AG08395 (cell line): ENCODE results near the gene RUBCN.
"Not testable (repeated sequence)": the region's sequence is repeated elsewhere in the genome, so short reads cannot be mapped to it uniquely, and the experiment has no call there.

ENCODE experiments used
- DNase-seq: peaks from one replicate; pipeline ENCODE4 v3.0.0; 2012; ENCODE audit warnings: mixed read lengths, low spot score

The RUBCN gene

GRCh38 chr3:197685546-197685945 is 51.2 kb downstream of the RUBCN start:
- DNase-seq = no peak

DNA sequence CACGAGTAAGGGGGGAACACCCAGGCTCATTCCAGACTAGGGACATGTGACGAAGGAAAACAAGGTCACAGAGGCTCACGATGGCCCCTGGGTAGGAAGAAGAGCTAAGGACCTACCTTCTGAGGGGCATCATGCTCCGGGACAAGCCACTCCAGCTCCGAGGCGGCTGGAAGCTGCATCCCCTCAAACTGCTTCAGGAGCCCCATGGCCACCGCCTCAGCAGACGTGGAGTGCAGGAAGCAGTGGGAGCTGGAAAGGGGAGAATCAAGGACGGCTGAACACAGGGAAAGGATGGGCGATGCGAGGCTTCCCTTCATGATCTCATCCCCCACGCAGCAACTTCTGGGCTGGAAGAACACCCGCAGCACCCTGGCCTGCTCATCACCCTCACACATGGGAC is 53.5 kb downstream of the RUBCN start:
- DNase-seq = no peak

DNA sequence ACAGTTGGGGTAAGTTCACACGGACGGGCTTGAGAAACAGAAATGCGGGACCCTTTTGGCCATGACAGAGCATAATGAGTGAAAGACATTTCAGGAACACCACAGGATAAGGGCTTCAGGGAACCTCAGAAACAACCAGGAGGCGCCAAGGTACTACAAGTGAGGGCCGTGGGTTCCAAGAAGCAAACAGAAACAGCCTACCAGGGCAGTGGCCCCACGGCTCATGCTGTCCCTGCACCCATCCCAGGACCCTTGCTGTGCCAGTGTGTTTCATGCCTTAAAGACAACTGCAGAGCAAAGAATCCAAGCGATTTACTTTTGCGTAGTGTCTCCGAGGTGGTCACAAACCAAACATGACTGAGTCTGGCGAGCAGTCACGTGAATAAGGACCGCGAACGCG is 54.0 kb downstream of the RUBCN start:
- no peak for DNase-seq

- no peak for DNase-seq
Observed at GRCh38 chr3:197680955-197681521, 55.7 kb downstream of the RUBCN start.

GRCh38 chr3:197675951-197676350 is 60.8 kb downstream of the RUBCN start:
- no peak for DNase-seq

- DNase-seq = no peak
Observed at GRCh38 chr3:197675563-197675860, 61.2 kb downstream of the RUBCN start.

- DNase-seq = no peak
Observed at GRCh38 chr3:197674741-197675562, 61.8 kb downstream of the RUBCN start.

DNA sequence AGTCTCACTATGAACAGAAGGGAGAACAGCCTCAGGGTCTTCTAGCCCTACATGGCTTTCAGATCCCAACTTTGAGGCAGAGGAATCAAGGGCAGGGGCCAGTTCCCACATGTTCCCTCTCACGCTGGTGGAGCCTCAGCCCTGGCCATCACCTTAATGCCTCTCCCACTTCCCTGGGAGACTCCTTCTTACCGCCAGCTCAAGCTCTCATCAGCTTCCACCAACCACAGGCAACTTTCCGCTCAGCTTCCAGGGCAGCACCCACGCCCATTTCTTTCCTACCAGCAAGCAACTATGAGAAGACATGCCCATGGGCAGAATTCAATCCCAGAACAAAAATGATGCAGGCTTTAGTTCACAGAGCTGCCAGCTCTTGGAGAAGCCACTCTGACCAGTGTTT is 63.5 kb downstream of the RUBCN start:
- no peak for DNase-seq

- no peak for DNase-seq
Observed at GRCh38 chr3:197670361-197670760, 66.3 kb downstream of the RUBCN start.

DNA sequence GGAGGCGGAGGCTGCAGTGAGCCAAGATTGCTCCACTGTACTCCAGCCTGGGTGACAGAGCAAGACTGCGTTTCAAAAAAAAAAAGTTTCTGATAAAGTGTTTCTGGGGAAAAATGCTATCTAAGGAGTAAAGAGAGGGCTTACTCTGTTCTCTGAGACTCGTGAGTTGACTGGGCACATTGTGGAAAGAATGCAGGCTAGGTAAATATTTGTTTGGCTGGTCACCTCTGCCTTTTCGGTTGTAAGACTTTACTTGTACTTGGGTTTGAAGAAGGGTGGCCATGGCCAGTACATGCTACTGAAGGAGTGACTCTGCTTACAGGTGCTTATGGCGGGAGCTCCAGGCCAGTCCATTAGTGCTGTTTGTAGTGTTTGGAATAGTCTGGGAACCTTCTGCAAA is 68.7 kb downstream of the RUBCN start:
- no peak for DNase-seq

GRCh38 chr3:197667293-197667692 is 69.4 kb downstream of the RUBCN start:
- not testable (repeated sequence) for DNase-seq

- DNase-seq = not testable (repeated sequence)
Observed at GRCh38 chr3:197666221-197666842, 70.4 kb downstream of the RUBCN start.

DNA sequence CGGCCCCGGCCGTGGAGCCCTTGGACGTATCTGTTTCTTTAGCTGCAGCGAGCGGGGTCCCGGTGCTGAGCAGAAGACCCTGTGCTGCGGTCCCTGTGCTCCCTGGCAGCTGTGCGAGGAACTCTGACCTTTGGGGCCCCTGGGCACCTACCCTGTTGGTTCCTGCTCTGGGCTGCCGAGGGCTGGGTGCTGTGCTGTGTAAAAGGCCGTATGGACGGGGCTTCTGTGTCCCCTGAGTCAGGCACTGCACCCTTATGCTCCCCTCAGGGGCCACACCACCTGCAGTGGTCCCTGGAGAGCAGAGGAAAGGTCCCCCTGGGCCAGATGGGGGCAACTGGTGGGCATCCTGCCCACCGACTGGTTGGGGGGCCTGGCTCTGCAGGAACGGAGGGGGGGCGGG is 71.2 kb downstream of the RUBCN start:
- DNase-seq = not testable (repeated sequence)

- not testable (repeated sequence) for DNase-seq
Observed at GRCh38 chr3:197665142-197665491, 71.6 kb downstream of the RUBCN start.

DNA sequence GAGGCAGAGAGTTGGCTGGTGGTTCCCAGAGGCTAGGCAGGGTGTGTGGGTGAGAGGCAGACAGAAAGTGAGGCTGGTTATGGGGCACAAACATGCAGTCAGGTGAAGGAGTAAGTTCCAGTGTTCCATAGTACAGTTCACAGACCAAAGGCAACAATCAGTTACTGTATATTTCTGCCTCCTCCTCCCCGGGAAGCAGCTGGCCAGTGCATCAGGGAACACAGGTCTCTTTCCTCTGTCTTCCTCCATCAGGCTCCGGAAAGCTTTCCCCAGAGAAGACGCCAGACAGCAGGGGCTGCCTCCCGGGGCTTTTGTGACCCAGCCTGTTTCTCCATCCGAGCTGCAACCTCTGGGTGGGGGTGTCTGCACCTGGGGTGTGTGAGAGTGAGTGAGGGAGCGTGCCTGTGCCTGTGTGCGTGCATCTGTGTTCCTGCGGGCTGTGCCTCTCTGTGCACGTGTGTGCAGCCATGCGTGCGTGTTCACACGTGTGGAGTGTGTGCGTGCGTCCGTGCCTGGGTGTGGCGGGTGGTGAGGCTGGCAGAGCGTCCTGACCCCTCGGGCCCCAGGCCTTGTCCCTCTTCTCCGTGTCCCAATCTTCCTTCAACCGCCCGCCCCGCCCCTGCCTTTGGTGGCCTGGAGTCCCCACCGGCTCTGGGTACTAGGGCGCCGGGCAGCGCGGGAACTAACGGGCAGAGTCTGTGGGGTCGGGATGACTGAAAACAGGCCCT is 72.1 kb downstream of the RUBCN start:
- not testable (repeated sequence) for DNase-seq

DNA sequence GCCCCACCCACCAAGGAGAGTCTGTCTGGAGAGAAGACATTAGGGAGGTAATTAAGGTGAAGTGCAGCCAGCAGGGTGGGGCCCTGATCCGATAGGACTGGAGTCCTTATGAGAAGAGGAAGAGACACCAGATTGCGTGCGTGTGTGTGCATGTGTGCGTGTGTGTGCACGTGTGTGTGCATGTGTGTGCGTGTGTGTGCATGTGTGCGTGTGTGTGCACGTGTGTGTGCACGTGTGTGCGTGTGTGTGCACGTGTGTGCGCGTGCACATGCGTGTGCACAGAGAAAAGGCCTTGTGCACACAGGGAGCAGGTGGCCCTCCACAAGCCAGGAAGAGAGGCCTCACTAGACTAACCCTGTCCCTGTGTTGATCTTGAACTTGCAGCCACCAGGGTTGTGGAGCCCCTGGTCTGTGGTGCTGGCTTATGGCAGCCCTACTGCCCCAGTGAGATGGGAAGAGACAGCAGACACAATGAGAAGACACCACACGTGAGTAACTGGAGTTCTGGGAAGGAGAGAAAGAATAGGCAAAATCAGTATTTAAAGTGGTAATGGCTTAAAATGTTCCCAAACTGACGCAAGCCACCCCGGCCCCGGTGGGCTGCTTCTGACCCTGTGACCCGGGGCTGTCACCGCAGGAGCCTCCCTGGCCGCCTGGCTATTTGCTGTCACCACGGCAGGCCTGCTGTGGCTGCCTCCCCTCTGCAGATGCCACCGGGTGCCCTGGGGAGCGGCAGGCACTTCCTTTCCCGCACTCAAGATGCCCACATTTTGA is 73.2 kb downstream of the RUBCN start:
- DNase-seq = not testable (repeated sequence)

- not testable (repeated sequence) for DNase-seq
Observed at GRCh38 chr3:197662352-197662751, 74.4 kb downstream of the RUBCN start.

GRCh38 chr3:197661874-197662273 is 74.8 kb downstream of the RUBCN start:
- DNase-seq = not testable (repeated sequence)

DNA sequence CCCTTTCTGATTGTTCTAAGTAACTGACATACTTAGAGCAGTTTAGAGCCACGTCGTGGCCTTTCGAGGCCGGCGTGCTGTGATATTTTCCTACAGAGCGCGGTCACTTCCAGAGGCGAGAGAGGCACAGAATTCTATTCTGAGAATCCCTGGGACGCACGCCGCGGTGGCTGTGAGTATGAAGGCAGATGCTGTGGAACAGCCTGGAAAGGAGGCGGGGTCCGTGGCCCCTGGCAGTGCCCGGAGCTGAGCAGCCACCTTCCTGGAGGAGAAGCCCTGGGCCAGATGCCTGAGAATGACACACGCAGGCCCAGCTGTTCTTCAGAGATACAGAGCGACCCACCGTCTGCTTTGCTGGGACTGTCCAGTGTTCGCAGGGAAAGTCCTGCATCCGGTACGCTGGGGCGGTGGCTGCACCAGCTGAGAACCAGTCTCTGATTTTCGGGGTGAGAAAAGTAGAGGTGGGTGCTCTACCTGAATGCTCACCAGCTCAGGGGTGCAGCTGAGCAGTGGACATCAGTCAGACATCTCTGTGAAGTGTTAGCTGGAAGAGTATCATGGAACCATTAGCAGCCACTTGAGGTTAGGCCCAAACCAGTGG is 75.4 kb downstream of the RUBCN start:
- not testable (repeated sequence) for DNase-seq

DNA sequence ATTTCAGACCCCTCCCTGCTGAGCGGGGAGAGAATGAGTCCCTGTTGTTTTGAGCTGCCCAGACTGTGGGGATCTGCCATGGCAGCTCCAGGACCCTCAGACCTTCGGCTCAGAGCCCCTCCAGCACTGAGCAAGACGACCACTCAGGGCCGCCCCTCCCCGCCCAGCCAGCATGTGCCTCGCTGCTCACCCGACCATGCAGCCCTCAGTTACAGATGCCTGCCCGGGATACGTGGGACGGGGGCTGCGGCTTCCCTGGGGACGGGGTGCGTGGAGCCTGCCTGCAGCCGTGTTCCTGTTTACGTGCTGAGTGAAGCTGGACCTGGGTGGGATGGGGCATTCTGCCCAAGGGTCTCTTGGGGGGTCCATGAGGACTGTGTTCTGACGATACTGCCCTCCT is 77.0 kb downstream of the RUBCN start:
- DNase-seq = not testable (repeated sequence)

- not testable (repeated sequence) for DNase-seq
Observed at GRCh38 chr3:197659144-197659543, 77.6 kb downstream of the RUBCN start.

DNA sequence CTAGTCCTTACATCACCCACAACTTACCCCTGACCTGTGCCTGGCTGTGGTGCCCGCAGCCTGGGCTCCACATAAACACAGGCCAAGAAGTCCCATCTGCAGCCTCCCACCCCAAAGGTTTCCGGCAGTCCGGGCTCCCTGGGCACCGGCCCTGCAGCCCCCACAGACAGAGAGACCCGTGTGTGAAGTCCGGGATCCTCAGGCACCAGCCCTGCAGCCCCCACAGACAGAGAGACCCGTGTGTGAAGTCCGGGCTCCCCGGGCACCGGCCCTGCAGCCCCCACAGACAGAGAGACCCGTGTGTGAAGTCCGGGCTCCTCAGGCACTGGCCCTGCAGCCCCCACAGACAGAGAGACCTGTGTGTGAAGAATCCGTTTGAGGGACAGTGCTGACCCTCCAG is 78.0 kb downstream of the RUBCN start:
- DNase-seq = not testable (repeated sequence)
